Fibroblast of skin of scalp (primary cell): ENCODE results near the gene OAS1.
"Not testable (repeated sequence)": the region's sequence is repeated elsewhere in the genome, so short reads cannot be mapped to it uniquely, and the experiment has no call there.

Experiments
- DNase-seq: peaks from one replicate; pipeline ENCODE4 v3.0.0-alpha.2; 2013

Gene OAS1

GRCh38 chr12:112937741-112938719, 31.3 kb downstream of the OAS1 start, which contains the start of gene OAS3:
Gene OAS3, plus strand, starts transcription at chr12:112938474. Its CDS starts 57 bp downstream, at chr12:112938531.
- DNase-seq: peak; percentile 67

DNA sequence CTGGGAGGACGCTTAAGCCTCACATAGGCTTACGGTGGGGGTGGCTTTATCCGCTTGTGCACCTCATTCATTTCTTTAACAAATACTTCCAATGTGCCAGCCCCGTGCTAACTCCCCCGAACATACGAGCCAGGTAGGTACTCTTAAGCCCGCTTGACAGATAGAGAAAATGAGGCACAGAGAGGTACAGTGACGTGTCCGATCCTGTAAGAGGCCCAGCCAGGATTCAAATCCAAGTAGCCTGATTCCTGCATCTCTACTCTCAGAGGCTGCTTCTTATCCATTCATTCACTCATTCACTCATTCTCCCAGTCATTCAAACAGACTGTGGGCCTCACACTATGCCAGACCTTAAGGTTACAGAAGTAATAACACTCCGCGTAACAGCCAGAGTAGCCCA, 32.0 kb downstream of the OAS1 start:
- DNase-seq: no peak

- no peak for DNase-seq
Measured at GRCh38 chr12:112939761-112940381, 33.1 kb downstream of the OAS1 start.

DNA sequence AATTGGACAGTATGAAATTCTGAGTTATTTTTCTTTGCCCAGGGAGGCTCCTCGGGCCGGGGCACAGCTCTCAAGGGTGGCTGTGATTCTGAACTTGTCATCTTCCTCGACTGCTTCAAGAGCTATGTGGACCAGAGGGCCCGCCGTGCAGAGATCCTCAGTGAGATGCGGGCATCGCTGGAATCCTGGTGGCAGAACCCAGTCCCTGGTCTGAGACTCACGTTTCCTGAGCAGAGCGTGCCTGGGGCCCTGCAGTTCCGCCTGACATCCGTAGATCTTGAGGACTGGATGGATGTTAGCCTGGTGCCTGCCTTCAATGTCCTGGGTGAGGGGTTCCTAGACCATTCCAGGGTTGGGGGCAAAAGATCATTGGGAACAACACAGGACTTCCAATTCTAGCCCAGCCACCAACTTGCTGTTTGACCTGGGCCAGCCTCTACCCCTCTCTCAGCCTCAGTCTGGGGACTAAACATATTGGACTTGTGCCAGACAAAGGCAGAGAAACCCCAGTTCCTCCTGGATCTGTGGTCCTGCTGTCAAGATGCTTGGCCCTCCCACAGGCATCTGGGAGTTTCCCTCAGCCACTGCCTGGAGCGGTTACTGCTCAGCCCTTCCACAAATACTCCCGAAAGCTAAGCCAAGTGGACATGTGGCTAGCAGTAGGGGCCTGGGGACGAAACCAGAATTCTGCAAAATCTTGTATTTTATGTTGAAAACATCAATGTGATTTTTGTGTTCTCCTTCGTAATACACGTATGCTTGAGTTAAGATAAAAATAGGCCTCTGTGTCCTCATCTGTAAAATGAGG, 35.0 kb downstream of the OAS1 start:
- no peak for DNase-seq

DNA sequence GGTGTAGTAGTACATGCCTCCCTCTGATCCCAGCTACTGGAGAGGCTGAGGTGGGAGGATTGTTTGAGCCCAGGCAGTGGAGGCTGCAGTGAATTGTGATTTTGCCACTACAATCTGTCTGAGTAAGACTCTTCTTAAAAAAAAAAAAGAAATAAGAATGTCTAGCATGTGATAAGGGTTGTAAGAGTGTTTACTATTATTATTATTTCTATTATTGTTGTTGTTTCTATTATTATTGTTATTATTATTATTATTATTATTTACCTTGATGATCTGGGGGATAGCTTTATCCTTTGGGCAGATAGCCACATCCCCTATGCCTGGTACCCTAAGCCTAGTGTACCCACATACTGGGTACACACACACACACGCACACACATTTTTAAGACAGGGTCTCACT, 35.8 kb downstream of the OAS1 start:
- DNase-seq: no peak

GRCh38 chr12:112944024-112944690, 37.4 kb downstream of the OAS1 start:
- no peak for DNase-seq

GRCh38 chr12:112945515-112945914, 38.8 kb downstream of the OAS1 start:
- DNase-seq: no peak

- no peak for DNase-seq
Measured at GRCh38 chr12:112946236-112947000, 39.7 kb downstream of the OAS1 start.

DNA sequence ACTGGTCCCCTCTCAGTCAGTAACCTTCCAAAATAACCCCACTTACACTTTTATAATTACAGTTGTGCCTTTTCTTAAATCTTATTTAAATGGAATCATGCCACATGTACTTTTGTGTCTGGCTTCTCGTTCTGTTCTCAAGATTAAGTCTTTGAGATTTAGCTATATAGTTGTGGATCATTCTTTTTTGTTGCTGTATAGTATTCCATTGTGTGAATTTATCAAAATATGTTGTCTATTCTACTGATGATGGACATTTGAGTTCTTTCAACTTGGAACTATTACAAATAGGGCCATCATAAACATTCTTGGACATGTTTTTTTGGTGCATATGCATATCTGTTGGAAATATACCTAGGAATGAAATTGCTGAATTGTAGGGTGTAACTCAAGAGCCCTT, 40.6 kb downstream of the OAS1 start:
- DNase-seq: no peak

DNA sequence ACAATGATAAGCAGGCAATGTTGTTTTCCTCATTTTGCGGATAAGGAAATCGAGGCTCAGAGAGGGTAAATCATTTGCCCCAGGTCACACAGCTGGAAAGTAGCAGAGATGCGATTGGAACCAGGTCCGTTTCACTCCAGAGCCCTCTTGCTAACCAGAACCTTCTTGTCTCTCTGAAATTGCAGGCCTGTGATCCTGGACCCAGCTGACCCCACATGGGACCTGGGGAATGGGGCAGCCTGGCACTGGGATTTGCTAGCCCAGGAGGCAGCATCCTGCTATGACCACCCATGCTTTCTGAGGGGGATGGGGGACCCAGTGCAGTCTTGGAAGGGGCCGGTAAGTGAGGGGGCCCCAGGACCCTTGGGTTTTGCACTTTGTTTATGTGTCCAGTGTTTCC, 41.0 kb downstream of the OAS1 start:
- DNase-seq: no peak

GRCh38 chr12:112948806-112949205, 42.0 kb downstream of the OAS1 start:
- DNase-seq: no peak

- no peak for DNase-seq
Measured at GRCh38 chr12:112950701-112951100, 43.9 kb downstream of the OAS1 start.

- not testable (repeated sequence) for DNase-seq
Measured at GRCh38 chr12:112957125-112957524, 50.4 kb downstream of the OAS1 start.

- no peak for DNase-seq
Measured at GRCh38 chr12:112961074-112961473, 54.3 kb downstream of the OAS1 start.

DNA sequence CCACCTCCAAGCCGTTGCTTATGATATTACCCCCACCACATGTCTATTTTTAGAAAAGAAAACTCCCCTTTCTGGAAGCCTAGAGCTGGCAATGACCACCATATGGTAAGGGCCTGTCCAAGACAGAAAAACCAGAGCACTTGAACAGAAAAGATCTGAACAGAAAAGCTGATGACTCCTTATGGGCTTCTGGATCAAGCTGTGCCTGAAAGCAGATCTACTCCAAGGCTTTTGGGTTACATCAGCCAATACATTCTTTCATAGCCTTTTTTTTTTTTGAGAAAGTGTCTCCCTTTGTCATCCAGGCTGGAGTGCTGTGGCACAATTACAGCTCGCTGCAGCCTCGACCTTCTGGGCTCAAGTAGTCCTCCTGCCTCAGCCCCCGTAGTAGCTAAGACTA, 54.8 kb downstream of the OAS1 start:
- DNase-seq: no peak

DNA sequence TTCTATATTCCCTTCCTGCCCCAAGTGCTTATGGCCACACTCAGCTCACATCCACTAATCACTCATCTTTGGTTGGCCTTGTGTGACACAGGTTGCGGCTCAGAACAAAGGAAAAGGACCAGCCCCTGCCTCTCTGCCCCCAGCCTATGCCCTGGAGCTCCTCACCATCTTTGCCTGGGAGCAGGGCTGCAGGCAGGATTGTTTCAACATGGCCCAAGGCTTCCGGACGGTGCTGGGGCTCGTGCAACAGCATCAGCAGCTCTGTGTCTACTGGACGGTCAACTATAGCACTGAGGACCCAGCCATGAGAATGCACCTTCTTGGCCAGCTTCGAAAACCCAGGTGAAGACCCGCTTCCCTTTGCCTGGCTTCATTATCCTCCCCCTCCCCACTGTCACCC, 55.8 kb downstream of the OAS1 start:
- no peak for DNase-seq

GRCh38 chr12:112963227-112963861, 56.6 kb downstream of the OAS1 start:
- no peak for DNase-seq

DNA sequence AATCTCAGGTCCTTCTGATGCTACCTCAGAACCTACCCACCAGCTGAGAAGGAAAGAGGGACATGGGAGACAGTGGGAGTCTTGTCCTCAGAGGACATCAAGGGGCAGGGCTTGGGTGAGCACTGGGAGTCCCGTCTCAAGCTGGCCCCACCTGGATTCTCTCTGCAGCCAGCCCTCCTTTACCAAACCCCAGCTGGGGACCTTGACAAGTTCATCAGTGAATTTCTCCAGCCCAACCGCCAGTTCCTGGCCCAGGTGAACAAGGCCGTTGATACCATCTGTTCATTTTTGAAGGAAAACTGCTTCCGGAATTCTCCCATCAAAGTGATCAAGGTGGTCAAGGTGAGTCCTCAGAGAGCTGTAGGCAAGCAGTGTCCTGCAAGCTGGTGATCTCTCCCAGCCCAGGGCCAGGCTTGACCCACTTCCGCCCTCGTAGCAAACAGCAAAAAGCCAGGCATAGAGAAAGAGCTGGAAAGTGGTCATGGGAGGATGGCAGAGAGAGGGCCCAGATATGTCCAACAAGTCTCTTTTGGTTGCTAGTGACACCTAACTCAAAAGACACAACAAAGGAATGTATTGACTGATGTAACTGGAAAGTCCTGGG, 57.4 kb downstream of the OAS1 start:
- no peak for DNase-seq

DNA sequence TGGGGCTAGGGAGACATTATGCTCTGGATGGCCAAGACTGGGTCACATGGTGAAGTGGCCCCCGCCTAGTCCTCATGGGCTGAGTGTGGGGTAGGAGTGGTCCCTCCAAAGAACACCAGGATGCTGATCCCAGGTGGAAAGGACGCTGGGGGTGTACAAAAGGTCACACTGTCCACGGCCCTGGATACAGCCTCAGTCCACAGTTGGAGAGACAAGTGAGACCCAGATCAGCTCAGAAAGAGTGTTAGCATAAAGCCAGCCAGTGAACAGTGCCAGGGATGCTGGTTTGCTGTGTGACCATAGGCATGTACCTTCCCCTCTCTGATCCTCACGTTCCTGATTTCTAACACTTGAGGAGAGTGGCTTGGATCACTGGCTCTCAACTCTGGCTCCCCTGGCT, 58.2 kb downstream of the OAS1 start:
- no peak for DNase-seq

DNA sequence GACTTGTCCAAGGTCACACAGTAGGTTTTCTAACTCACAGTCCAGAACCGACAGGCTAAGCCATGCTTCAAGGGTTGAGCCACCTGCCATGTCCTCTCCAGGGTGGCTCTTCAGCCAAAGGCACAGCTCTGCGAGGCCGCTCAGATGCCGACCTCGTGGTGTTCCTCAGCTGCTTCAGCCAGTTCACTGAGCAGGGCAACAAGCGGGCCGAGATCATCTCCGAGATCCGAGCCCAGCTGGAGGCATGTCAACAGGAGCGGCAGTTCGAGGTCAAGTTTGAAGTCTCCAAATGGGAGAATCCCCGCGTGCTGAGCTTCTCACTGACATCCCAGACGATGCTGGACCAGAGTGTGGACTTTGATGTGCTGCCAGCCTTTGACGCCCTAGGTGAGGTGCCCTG, 58.9 kb downstream of the OAS1 start:
- DNase-seq: no peak

DNA sequence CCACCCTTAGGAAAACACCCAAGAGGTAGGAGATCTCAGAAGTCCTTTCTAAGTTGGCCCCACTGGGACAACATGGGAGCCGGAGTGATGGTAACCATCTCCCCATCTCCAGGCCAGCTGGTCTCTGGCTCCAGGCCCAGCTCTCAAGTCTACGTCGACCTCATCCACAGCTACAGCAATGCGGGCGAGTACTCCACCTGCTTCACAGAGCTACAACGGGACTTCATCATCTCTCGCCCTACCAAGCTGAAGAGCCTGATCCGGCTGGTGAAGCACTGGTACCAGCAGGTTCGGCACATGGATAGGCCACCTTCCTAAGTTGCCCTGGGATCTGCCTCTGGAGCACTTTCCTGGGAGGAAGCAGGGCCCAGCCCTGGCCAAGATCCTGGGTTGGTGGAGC, 60.5 kb downstream of the OAS1 start:
- no peak for DNase-seq
